HL-60 (cell line): ENCODE data around the gene GRM8.

Experiments used
- GABPA ChIP-seq: IDR thresholded peaks from 2 replicates; pipeline ENCODE4 v1.6.1; 2012; ENCODE audit warnings: low read depth
- POLR2AphosphoS5 ChIP-seq: IDR thresholded peaks from 2 replicates; pipeline ENCODE4 v1.6.1; 2012; ENCODE audit warnings: low read depth
- SPI1 ChIP-seq: IDR thresholded peaks from 2 replicates; pipeline ENCODE4 v1.6.1; 2012; ENCODE audit warnings: low read depth, mild to moderate bottlenecking, borderline replicate concordance
- TF ChIP-seq, protein P1 (sequence below): IDR thresholded peaks from one replicate; pipeline ENCODE4 v1.5.1; 2011; ENCODE audit warnings: low read length, control low read depth, inconsistent platforms; ENCODE audit not compliant: insufficient read depth
- TF ChIP-seq, protein P2 (sequence below): IDR thresholded peaks from 2 replicates; pipeline ENCODE4 v1.6.1; 2012; ENCODE audit warnings: low read depth; ENCODE audit not compliant: insufficient replicate concordance

DNA sequence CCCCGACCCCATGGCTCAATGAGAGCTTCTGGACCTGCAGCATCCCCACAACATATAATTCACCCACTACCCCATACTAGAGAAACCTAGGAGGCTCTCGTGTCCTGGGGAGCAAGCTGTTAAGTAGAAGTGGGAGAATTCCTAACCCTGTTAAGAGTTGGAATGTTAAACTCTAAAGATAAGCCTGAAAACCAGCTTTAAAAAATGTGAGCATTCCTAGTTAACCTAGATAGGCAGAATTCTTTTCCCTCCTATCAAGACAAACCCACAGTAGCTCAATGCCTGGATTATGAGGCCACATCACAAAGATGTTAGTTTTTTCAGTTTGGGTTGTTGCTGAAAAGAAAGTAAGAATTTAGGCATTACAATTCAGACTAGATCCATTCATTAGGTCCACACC lies 42.9 kb downstream of the GRM8 start:
- TF ChIP-seq, protein P1, sequence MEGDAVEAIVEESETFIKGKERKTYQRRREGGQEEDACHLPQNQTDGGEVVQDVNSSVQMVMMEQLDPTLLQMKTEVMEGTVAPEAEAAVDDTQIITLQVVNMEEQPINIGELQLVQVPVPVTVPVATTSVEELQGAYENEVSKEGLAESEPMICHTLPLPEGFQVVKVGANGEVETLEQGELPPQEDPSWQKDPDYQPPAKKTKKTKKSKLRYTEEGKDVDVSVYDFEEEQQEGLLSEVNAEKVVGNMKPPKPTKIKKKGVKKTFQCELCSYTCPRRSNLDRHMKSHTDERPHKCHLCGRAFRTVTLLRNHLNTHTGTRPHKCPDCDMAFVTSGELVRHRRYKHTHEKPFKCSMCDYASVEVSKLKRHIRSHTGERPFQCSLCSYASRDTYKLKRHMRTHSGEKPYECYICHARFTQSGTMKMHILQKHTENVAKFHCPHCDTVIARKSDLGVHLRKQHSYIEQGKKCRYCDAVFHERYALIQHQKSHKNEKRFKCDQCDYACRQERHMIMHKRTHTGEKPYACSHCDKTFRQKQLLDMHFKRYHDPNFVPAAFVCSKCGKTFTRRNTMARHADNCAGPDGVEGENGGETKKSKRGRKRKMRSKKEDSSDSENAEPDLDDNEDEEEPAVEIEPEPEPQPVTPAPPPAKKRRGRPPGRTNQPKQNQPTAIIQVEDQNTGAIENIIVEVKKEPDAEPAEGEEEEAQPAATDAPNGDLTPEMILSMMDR = no peak
- TF ChIP-seq SPI1 (no peak), POLR2AphosphoS5 (no peak), GABPA (no peak)
- TF ChIP-seq, protein P2, sequence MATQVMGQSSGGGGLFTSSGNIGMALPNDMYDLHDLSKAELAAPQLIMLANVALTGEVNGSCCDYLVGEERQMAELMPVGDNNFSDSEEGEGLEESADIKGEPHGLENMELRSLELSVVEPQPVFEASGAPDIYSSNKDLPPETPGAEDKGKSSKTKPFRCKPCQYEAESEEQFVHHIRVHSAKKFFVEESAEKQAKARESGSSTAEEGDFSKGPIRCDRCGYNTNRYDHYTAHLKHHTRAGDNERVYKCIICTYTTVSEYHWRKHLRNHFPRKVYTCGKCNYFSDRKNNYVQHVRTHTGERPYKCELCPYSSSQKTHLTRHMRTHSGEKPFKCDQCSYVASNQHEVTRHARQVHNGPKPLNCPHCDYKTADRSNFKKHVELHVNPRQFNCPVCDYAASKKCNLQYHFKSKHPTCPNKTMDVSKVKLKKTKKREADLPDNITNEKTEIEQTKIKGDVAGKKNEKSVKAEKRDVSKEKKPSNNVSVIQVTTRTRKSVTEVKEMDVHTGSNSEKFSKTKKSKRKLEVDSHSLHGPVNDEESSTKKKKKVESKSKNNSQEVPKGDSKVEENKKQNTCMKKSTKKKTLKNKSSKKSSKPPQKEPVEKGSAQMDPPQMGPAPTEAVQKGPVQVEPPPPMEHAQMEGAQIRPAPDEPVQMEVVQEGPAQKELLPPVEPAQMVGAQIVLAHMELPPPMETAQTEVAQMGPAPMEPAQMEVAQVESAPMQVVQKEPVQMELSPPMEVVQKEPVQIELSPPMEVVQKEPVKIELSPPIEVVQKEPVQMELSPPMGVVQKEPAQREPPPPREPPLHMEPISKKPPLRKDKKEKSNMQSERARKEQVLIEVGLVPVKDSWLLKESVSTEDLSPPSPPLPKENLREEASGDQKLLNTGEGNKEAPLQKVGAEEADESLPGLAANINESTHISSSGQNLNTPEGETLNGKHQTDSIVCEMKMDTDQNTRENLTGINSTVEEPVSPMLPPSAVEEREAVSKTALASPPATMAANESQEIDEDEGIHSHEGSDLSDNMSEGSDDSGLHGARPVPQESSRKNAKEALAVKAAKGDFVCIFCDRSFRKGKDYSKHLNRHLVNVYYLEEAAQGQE = no peak
